DMS153 (cell line): ENCODE results near the gene PFKP.

Source experiments
- DNase-seq: peaks from one replicate; lab custom pipeline; 2025; lab: John Stamatoyannopoulos, UW

The PFKP gene

GRCh38 chr10:3067118-3067858 is at the start of gene PFKP:
Gene PFKP (plus strand): TSS chr10:3067548. CDS start chr10:3067596, 48 bp downstream.
- DNase-seq: no peak

- DNase-seq: no peak
Observed at GRCh38 chr10:3018247-3018646, 49.1 kb upstream of the PFKP start.

- no peak for DNase-seq
Observed at GRCh38 chr10:3020311-3020710, 47.0 kb upstream of the PFKP start.

GRCh38 chr10:3020881-3021280 is 46.5 kb upstream of the PFKP start:
- no peak for DNase-seq

- no peak for DNase-seq
Observed at GRCh38 chr10:3022027-3022426, 45.3 kb upstream of the PFKP start.

GRCh38 chr10:3023892-3024291 is 43.5 kb upstream of the PFKP start:
- DNase-seq: no peak

- no peak for DNase-seq
Observed at GRCh38 chr10:3025026-3025683, 42.2 kb upstream of the PFKP start.

GRCh38 chr10:3027866-3028265 is 39.5 kb upstream of the PFKP start:
- DNase-seq: no peak

GRCh38 chr10:3028441-3028840 is 38.9 kb upstream of the PFKP start:
- no peak for DNase-seq

GRCh38 chr10:3030765-3031164 is 36.6 kb upstream of the PFKP start:
- DNase-seq: no peak

GRCh38 chr10:3031490-3031889 is 35.9 kb upstream of the PFKP start:
- no peak for DNase-seq

GRCh38 chr10:3033925-3034324 is 33.4 kb upstream of the PFKP start:
- no peak for DNase-seq

- no peak for DNase-seq
Observed at GRCh38 chr10:3034616-3035015, 32.7 kb upstream of the PFKP start.

GRCh38 chr10:3036155-3037021 is 31.0 kb upstream of the PFKP start:
- no peak for DNase-seq

GRCh38 chr10:3037182-3037581 is 30.2 kb upstream of the PFKP start:
- DNase-seq: no peak

GRCh38 chr10:3040069-3040468 is 27.3 kb upstream of the PFKP start:
- DNase-seq: no peak

- DNase-seq: no peak
Observed at GRCh38 chr10:3042589-3042988, 24.8 kb upstream of the PFKP start.

GRCh38 chr10:3043512-3044368 is 23.6 kb upstream of the PFKP start:
- peak; percentile 65 for DNase-seq

GRCh38 chr10:3045471-3046209 is 21.7 kb upstream of the PFKP start:
- DNase-seq: no peak

- no peak for DNase-seq
Observed at GRCh38 chr10:3046210-3046779, 21.1 kb upstream of the PFKP start.
